ENCODE results near the gene WDR45. TPM values are rescaled to one million over a fixed set of nuclear protein-coding genes. Genes with fewer than 3 reads are reported as not detected.
A peak's percentile ranks its signal among the peaks of the same experiment; 100 is the strongest.

The WDR45 gene
- total and polyA plus RNA-seq, 2 of the 13 experiments (the other 11 are each of a cell fraction or from before 2014, with no cell fraction given): 16.4 to 65.5 TPM

- TF ChIP-seq TFDP2 (CRISPR knock-in tag; IDR thresholded peaks at IDR 0.05) (no peak), MXI1 (IDR thresholded peaks at IDR 0.05; ENCODE audit: borderline replicate concordance, low read depth, low read length) (no peak; the same call in 2 of the 3 replicates), NFRKB (IDR thresholded peaks at IDR 0.05) (no peak), ZFP36L2 (CRISPR knock-in tag; IDR thresholded peaks at IDR 0.05) (no peak), ELF3 (CRISPR knock-in tag; IDR thresholded peaks at IDR 0.05) (no peak), RARA (CRISPR knock-in tag; IDR thresholded peaks at IDR 0.05) (peak; percentile 77), ZC3H13 (CRISPR knock-in tag; IDR thresholded peaks at IDR 0.05) (no peak), ZNF441 (CRISPR knock-in tag; IDR thresholded peaks at IDR 0.05; ENCODE audit: borderline replicate concordance) (no peak), ZNF207 (IDR thresholded peaks at IDR 0.05; ENCODE audit: borderline replicate concordance) (no peak), FOXP1 (IDR thresholded peaks at IDR 0.05) (no peak), FOXP1 (CRISPR knock-in tag; IDR thresholded peaks at IDR 0.05) (no peak), HNF4G (IDR thresholded peaks at IDR 0.05; ENCODE audit: borderline replicate concordance, low read depth, low read length) (peak; percentile 77), HNF4G (CRISPR knock-in tag; IDR thresholded peaks at IDR 0.05; ENCODE audit: borderline replicate concordance, low read depth) (no peak; the same call in 1 of the 2 replicates), ZNF101 (CRISPR knock-in tag; IDR thresholded peaks at IDR 0.05; ENCODE audit: borderline replicate concordance, low read depth) (no peak), ZBTB7B (CRISPR knock-in tag; IDR thresholded peaks at IDR 0.05) (no peak), ADNP (CRISPR knock-in tag; IDR thresholded peaks at IDR 0.05) (no peak), ZSCAN22 (CRISPR knock-in tag; IDR thresholded peaks at IDR 0.05) (0 out of 2 replicates have a peak, but pooled peaks have one; percentile 61), NCOA2 (CRISPR knock-in tag; IDR thresholded peaks at IDR 0.05) (0 out of 2 replicates have a peak, but pooled peaks have one; percentile 26), SP140L (CRISPR knock-in tag; IDR thresholded peaks at IDR 0.05; ENCODE audit: borderline replicate concordance) (no peak), ARID4A (CRISPR knock-in tag; IDR thresholded peaks at IDR 0.05; ENCODE audit: borderline replicate concordance) (peak; percentile 53; the same call in 1 of the 2 replicates), ZNF644 (CRISPR knock-in tag; IDR thresholded peaks at IDR 0.05; ENCODE audit: low read depth) (no peak), PATZ1 (CRISPR knock-in tag; IDR thresholded peaks at IDR 0.05) (peak; percentile 73), ZNF343 (CRISPR knock-in tag; IDR thresholded peaks at IDR 0.05) (no peak), GFI1 (CRISPR knock-in tag; IDR thresholded peaks at IDR 0.05; ENCODE audit: borderline replicate concordance) (peak; percentile 84), ZNF839 (CRISPR knock-in tag; IDR thresholded peaks at IDR 0.05; ENCODE audit: borderline replicate concordance) (no peak)
These were observed 22.5 kb upstream of the WDR45 start (continued) for GRCh38 chrX:49102190-49102589.
